ENCODE data around the gene EFS. TPM values are rescaled to one million over a fixed set of nuclear protein-coding genes. Genes with fewer than 3 reads are reported as not detected.

EFS gene
- total and polyA plus RNA-seq, 10 of the 15 experiments (the other 5 are each of a cell fraction or from before 2014, with no cell fraction given), result 0.08 TPM; not detected in 9

DNA sequence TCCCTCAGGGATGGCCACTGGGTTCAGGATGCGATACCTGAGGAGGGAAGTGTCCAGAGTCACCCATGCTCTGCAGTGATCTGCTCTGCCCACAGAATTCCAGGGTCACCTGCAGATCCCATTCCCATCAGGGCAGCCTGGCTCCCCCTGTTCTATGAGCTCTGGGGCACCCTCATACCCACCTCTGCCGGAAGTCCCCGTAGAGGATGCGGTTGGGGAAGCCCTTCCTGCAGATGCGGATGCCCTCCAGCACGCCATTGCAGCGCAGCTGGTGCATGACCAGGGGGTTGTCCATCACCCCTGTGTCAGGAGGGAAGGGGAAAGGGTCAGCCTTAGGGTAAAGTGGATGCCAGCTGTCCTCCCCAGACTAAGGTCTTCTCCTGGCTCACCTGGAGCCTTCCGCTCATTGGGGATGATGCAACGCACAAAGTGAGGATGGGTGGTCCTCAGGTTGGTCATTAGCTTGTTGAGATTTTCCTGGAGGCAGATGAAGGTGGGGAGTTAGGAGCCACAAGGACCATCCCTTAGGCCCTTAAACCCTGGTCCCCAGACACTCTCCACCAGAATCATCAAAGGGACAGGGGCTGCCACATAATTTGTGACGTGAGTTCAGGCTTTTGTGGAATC lies 31.9 kb upstream of the EFS start:
- WGBS (ENCODE audit: insufficient coverage, insufficient replicate concordance, low lambda C conversion rate, missing lambda C conversion rate), result 36% methylated on average over 10 of the region's 10 CpGs
- BruUV-seq (replicated peaks), result no TSS peak
- H3K36me3 ChIP-seq (ENCODE audit: control insufficient read depth in 2 of 2, insufficient read depth in 2 of 2, low read length in 1 of 2), result no peaks in the 10 kb centered on the region
- H3K27ac ChIP-seq (ENCODE audit: control insufficient read depth, insufficient read depth), result no peak overlapping the region
- intact Hi-C loops (cut with micrococcal nuclease; ENCODE audit: unreplicated experiment) (no loop called here), in situ Hi-C loops (cut with MboI) (no loop called here)
- H2AFZ ChIP-seq (ENCODE audit: control insufficient read depth, low read depth, low read length), result no peak overlapping the region
- ChIA-PET SMC1A (ENCODE audit: uncharacterized antibody, unreplicated experiment) (no interaction called here), POLR2A (no interaction called here), CTCF (no interaction called here), RAD21 (ENCODE audit: unreplicated experiment) (no interaction called here)
- H3K79me2 ChIP-seq (ENCODE audit: control insufficient read depth, insufficient read depth, low read length), result no peaks in the 10 kb centered on the region
- ATAC-seq (no peak), FAIRE-seq (no peak), DNase-seq (ENCODE audit: low read depth, low spot score) (no peak)
- no peaks in the 10 kb centered on the region for H3K9me3 ChIP-seq (replicated peaks; ENCODE audit: control insufficient read depth, insufficient read depth, low read length)
- TF ChIP-seq JUND (IDR thresholded peaks at IDR 0.05; ENCODE audit: low read depth, low read length), result no peak
- TF ChIP-seq SREBF1 (IDR thresholded peaks at IDR 0.05; ENCODE audit: low read length), result no peak
- TF ChIP-seq, protein P1, sequence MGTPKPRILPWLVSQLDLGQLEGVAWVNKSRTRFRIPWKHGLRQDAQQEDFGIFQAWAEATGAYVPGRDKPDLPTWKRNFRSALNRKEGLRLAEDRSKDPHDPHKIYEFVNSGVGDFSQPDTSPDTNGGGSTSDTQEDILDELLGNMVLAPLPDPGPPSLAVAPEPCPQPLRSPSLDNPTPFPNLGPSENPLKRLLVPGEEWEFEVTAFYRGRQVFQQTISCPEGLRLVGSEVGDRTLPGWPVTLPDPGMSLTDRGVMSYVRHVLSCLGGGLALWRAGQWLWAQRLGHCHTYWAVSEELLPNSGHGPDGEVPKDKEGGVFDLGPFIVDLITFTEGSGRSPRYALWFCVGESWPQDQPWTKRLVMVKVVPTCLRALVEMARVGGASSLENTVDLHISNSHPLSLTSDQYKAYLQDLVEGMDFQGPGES (IDR thresholded peaks at IDR 0.05), result no peak
- no peak for TF ChIP-seq NFXL1 (IDR thresholded peaks at IDR 0.05; ENCODE audit: borderline replicate concordance)
- no peak overlapping the region for H3K4me3 ChIP-seq
- no peaks in the 10 kb centered on the region; a peak in 2 of 4 replicates for H3K27me3 ChIP-seq (replicated peaks in 1 of 2; ENCODE audit: control insufficient read depth in 2 of 2, insufficient read depth in 2 of 2, low read length in 1 of 2)
- H3K9ac ChIP-seq (ENCODE audit: control insufficient read depth, insufficient read depth, low read length), result no peak overlapping the region
- no peaks in the 10 kb centered on the region for H3K4me1 ChIP-seq (ENCODE audit: control insufficient read depth, insufficient read depth, low read length)
- H3K4me2 ChIP-seq (ENCODE audit: control insufficient read depth, insufficient read depth), result no peak overlapping the region
- no peaks in the 10 kb centered on the region for H4K20me1 ChIP-seq (ENCODE audit: control insufficient read depth, insufficient read depth)

DNA sequence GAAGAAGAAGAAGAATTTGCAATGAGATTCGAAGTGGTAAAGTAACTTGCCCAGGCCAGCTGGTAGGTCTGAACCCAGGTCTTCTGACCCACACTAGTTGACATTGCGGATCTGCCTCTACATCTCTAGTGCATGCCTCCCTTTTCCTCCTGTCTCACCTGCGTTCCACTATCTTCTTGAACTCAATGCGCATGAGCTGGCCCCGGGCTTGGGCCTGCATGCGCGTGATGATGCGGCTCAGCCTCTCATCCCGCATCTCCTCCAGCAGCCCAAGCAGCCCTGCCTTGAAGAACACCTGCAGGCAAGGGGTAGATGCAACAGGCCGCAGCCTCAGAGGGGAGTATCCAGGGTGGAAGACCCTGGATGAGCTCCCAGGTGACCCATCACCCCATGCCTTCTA lies 31.2 kb upstream of the EFS start:
- Histone ChIP-seq H3K4me3 (no peak overlapping the region), H3K27me3 (replicated peaks in 1 of 2; ENCODE audit: control insufficient read depth in 2 of 2, insufficient read depth in 2 of 2, low read length in 1 of 2) (no peaks in the 10 kb centered on the region; a peak in 2 of 4 replicates), H3K27ac (ENCODE audit: control insufficient read depth, insufficient read depth) (no peak overlapping the region), H3K9me3 (replicated peaks; ENCODE audit: control insufficient read depth, insufficient read depth, low read length) (no peaks in the 10 kb centered on the region), H3K4me2 (ENCODE audit: control insufficient read depth, insufficient read depth) (no peak overlapping the region), H2AFZ (ENCODE audit: control insufficient read depth, low read depth, low read length) (no peak overlapping the region), H3K4me1 (ENCODE audit: control insufficient read depth, insufficient read depth, low read length) (no peaks in the 10 kb centered on the region), H4K20me1 (ENCODE audit: control insufficient read depth, insufficient read depth) (no peaks in the 10 kb centered on the region), H3K9ac (ENCODE audit: control insufficient read depth, insufficient read depth, low read length) (no peak overlapping the region), H3K36me3 (ENCODE audit: control insufficient read depth in 2 of 2, insufficient read depth in 2 of 2, low read length in 1 of 2) (no peaks in the 10 kb centered on the region), H3K79me2 (ENCODE audit: control insufficient read depth, insufficient read depth, low read length) (no peaks in the 10 kb centered on the region)
- CTCF ChIA-PET, result no interaction called here
- RAD21 ChIA-PET (ENCODE audit: unreplicated experiment), result no interaction called here
- BruUV-seq (replicated peaks), result no TSS peak
- FAIRE-seq (no peak), DNase-seq (ENCODE audit: low read depth, low spot score) (no peak), ATAC-seq (no peak)
- POLR2A ChIA-PET, result no interaction called here
- in situ Hi-C loops (cut with MboI), result no loop called here
- 62% methylated on average over 10 of the region's 10 CpGs for WGBS (ENCODE audit: insufficient coverage, insufficient replicate concordance, low lambda C conversion rate, missing lambda C conversion rate)
- intact Hi-C loops (cut with micrococcal nuclease; ENCODE audit: unreplicated experiment), result no loop called here
- SMC1A ChIA-PET (ENCODE audit: uncharacterized antibody, unreplicated experiment), result no interaction called here
- TF ChIP-seq SUPT20H (IDR thresholded peaks at IDR 0.05; ENCODE audit: borderline replicate concordance, control insufficient read depth, low read depth, low read length) (no peak), CBX3 (IDR thresholded peaks at IDR 0.05; ENCODE audit: borderline replicate concordance, low read depth) (no peak), RAD51 (IDR thresholded peaks at IDR 0.05) (no peak), TCF7 (IDR thresholded peaks at IDR 0.05; ENCODE audit: borderline replicate concordance) (no peak), RCOR1 (conservative IDR thresholded peaks at IDR 0.05; ENCODE audit: low read depth, low read length) (no peak), JUND (IDR thresholded peaks at IDR 0.05; ENCODE audit: low read depth, low read length) (no peak), JUNB (IDR thresholded peaks at IDR 0.05) (no peak), SREBF2 (IDR thresholded peaks at IDR 0.05; ENCODE audit: low read length) (no peak)
- TF ChIP-seq, protein P2, sequence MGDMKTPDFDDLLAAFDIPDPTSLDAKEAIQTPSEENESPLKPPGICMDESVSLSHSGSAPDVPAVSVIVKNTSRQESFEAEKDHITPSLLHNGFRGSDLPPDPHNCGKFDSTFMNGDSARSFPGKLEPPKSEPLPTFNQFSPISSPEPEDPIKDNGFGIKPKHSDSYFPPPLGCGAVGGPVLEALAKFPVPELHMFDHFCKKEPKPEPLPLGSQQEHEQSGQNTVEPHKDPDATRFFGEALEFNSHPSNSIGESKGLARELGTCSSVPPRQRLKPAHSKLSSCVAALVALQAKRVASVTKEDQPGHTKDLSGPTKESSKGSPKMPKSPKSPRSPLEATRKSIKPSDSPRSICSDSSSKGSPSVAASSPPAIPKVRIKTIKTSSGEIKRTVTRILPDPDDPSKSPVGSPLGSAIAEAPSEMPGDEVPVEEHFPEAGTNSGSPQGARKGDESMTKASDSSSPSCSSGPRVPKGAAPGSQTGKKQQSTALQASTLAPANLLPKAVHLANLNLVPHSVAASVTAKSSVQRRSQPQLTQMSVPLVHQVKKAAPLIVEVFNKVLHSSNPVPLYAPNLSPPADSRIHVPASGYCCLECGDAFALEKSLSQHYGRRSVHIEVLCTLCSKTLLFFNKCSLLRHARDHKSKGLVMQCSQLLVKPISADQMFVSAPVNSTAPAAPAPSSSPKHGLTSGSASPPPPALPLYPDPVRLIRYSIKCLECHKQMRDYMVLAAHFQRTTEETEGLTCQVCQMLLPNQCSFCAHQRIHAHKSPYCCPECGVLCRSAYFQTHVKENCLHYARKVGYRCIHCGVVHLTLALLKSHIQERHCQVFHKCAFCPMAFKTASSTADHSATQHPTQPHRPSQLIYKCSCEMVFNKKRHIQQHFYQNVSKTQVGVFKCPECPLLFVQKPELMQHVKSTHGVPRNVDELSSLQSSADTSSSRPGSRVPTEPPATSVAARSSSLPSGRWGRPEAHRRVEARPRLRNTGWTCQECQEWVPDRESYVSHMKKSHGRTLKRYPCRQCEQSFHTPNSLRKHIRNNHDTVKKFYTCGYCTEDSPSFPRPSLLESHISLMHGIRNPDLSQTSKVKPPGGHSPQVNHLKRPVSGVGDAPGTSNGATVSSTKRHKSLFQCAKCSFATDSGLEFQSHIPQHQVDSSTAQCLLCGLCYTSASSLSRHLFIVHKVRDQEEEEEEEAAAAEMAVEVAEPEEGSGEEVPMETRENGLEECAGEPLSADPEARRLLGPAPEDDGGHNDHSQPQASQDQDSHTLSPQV (IDR thresholded peaks at IDR 0.05), result no peak
